OCI-LY3 (cell line): Measurements from ENCODE around the gene TFEC.

Experiments
- H2AFZ ChIP-seq: fragments of 200-600, 300-600 bp; shearing (Covaris generic); 2 replicates; pipeline ENCODE4 v1.6.0; 2014; ENCODE audit warnings: antibody characterized with exemption, low read depth, low read length
- H3K27ac ChIP-seq: fragments of 200-600, 300-600 bp; sonication (generic); 2 replicates; pipeline ENCODE4 v1.5.1; 2014; ENCODE audit warnings: mild to moderate bottlenecking, low read length, moderate library complexity, mixed read lengths
- H3K27me3 ChIP-seq: fragments of 200-600, 300-600 bp; sonication (generic); 2 replicates; pipeline ENCODE4 v1.6.1; 2014; ENCODE audit warnings: low read depth, low read length, mixed read lengths
- H3K36me3 ChIP-seq: fragments of 200-600, 300-600 bp; sonication (generic); replicated peaks from 2 replicates; pipeline ENCODE3; 2014; ENCODE audit warnings: low read depth, low read length, mixed read lengths
- H3K4me1 ChIP-seq: fragments of 300-600, 200-600 bp; sonication (generic); 2 replicates; pipeline ENCODE4 v1.6.1; 2014; ENCODE audit warnings: low read length, mixed read lengths
- H3K4me2 ChIP-seq: fragments of 200-600, 300-600 bp; sonication (generic); 2 replicates; pipeline ENCODE4 v1.6.1; 2014; ENCODE audit warnings: low read length, mixed read lengths
- H3K4me3 ChIP-seq: fragments of 300-600, 200-600 bp; sonication (generic); 2 replicates; pipeline ENCODE4 v1.5.1; 2014; ENCODE audit warnings: antibody characterized with exemption, mild to moderate bottlenecking, low read length, moderate library complexity
- H3K79me2 ChIP-seq: fragments of 300-600, 200-600 bp; shearing (Covaris generic); 2 replicates; pipeline ENCODE4 v1.6.1; 2014; ENCODE audit warnings: mild to moderate bottlenecking, low read length, mixed read lengths
- H3K9ac ChIP-seq: fragments of 300-600, 200-600 bp; shearing (Covaris generic); 2 replicates; pipeline ENCODE4 v1.6.0; 2014; ENCODE audit warnings: mild to moderate bottlenecking, low read length, moderate library complexity
- H3K9me3 ChIP-seq: fragments of 200-600, 300-600 bp; shearing (Covaris generic); 2 replicates; pipeline ENCODE4 v1.6.1; 2014; ENCODE audit warnings: low read length, mixed read lengths; ENCODE audit not compliant: insufficient read depth
- H4K20me1 ChIP-seq: fragments of 200-600, 300-600 bp; sonication (generic); 2 replicates; pipeline ENCODE4 v1.6.1; 2016; ENCODE audit warnings: low read length, mixed read lengths; ENCODE audit not compliant: insufficient read depth
- CTCF ChIP-seq: fragments of 200-600, 300-600 bp; sonication (generic); IDR thresholded peaks from 2 replicates; pipeline ENCODE4 v1.5.1; 2014; ENCODE audit warnings: antibody characterized with exemption, low read length, low read depth
- EZH2phosphoT487 ChIP-seq: fragments of 200-600 bp; shearing (Covaris generic); IDR thresholded peaks from 2 replicates; pipeline ENCODE4 v1.6.1; 2018; ENCODE audit warnings: antibody characterized with exemption, mixed run types, low read depth

The TFEC gene

GRCh38 chr7:115965236-115965635 lies 65.3 kb downstream of the TFEC start:
- no peaks in the 10 kb centered on the region for H3K4me1 ChIP-seq
- H3K9me3 ChIP-seq, result no peaks in the 10 kb centered on the region
- H3K9ac ChIP-seq, result no peak overlapping the region
- no peak overlapping the region for H3K27ac ChIP-seq
- peaks cover 59% of the 10 kb centered on the region for H3K79me2 ChIP-seq
- no peak overlapping the region for H2AFZ ChIP-seq
- H4K20me1 ChIP-seq, result peaks cover 39% of the 10 kb centered on the region
- TF ChIP-seq CTCF (no peak), EZH2phosphoT487 (no peak)
- no peaks in the 10 kb centered on the region for H3K27me3 ChIP-seq
- peaks cover 55% of the 10 kb centered on the region for H3K36me3 ChIP-seq
- H3K4me3 ChIP-seq, result no peak overlapping the region
- no peak overlapping the region for H3K4me2 ChIP-seq

DNA sequence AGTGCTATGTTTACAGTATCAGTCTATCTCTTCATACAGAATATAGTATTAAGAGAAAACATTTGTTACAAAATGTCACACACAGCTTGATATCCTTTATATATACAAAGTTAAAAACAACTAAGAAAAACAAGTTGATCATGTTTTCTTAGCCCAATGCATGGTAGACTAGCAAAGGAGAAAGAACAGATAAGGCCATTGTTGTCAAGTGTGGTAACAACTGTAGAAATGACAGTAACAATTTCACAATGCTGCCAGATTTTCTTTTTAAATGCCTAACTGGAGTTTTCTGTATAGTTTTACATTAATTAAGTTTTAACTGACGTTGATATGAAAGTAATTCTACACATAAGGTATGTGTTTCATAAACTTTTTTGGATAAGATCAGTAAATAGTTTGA lies 65.8 kb downstream of the TFEC start:
- no peak for TF ChIP-seq EZH2phosphoT487
- TF ChIP-seq CTCF, result no peak
- no peaks in the 10 kb centered on the region for H3K9me3 ChIP-seq
- no peak overlapping the region for H3K27ac ChIP-seq
- no peaks in the 10 kb centered on the region for H3K4me1 ChIP-seq
- H4K20me1 ChIP-seq, result peaks cover 34% of the 10 kb centered on the region
- no peak overlapping the region for H3K9ac ChIP-seq
- H3K27me3 ChIP-seq, result no peaks in the 10 kb centered on the region
- peaks cover 57% of the 10 kb centered on the region for H3K79me2 ChIP-seq
- no peak overlapping the region for H3K4me3 ChIP-seq
- H2AFZ ChIP-seq, result no peak overlapping the region
- no peak overlapping the region for H3K4me2 ChIP-seq
- peaks cover 52% of the 10 kb centered on the region for H3K36me3 ChIP-seq

DNA sequence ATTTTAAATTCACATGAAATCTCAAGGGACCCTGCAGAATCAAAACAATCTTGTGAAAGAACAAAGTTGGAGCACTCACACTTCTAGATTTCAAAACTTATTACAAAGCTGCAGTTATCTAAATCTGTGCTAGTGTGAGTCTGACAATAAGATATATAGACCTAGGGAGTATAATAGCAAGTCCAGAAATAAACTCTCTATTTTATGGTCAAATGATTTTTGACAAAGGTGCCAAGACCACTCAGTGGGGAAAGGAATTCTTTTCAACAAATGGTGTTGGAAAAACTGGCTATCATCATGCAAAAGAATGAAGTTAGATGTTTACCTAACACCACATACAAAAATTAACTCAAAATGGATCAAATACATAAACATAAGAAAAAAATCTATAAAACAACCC lies 68.2 kb downstream of the TFEC start:
- Histone ChIP-seq H3K79me2 (peaks cover 60% of the 10 kb centered on the region), H3K4me3 (no peak overlapping the region), H3K9ac (no peak overlapping the region), H2AFZ (no peak overlapping the region), H3K4me2 (no peak overlapping the region), H3K27ac (no peak overlapping the region), H3K36me3 (peaks cover 49% of the 10 kb centered on the region), H3K4me1 (no peaks in the 10 kb centered on the region), H3K9me3 (no peaks in the 10 kb centered on the region), H3K27me3 (no peaks in the 10 kb centered on the region), H4K20me1 (peaks cover 19% of the 10 kb centered on the region)
- TF ChIP-seq EZH2phosphoT487 (no peak), CTCF (no peak)

GRCh38 chr7:115953592-115954255 lies 76.8 kb downstream of the TFEC start:
- no peak overlapping the region for H3K4me3 ChIP-seq
- no peak overlapping the region for H3K9ac ChIP-seq
- no peaks in the 10 kb centered on the region for H3K27me3 ChIP-seq
- H2AFZ ChIP-seq, result no peak overlapping the region
- peak overlapping the region; percentile 8; the same call in 1 of the 2 replicates for H3K4me2 ChIP-seq
- H4K20me1 ChIP-seq, result peaks cover 25% of the 10 kb centered on the region
- H3K36me3 ChIP-seq, result peaks cover 68% of the 10 kb centered on the region
- H3K27ac ChIP-seq, result peak overlapping the region; percentile 64
- TF ChIP-seq EZH2phosphoT487 (no peak), CTCF (no peak)
- peaks cover 48% of the 10 kb centered on the region for H3K79me2 ChIP-seq
- no peaks in the 10 kb centered on the region for H3K9me3 ChIP-seq
- peaks cover 18% of the 10 kb centered on the region for H3K4me1 ChIP-seq
